Erythroblast (primary cell): Measurements from ENCODE around the gene TMEM273.

Experiments
- GATA1 ChIP-seq: IDR thresholded peaks from 2 replicates; pipeline ENCODE4 v1.6.1; 2011; ENCODE audit warnings: low read depth, mild to moderate bottlenecking, control low read depth, low read length, moderate library complexity
- POLR2A ChIP-seq: IDR thresholded peaks from 2 replicates; pipeline ENCODE4 v1.6.1; 2011; ENCODE audit warnings: mild to moderate bottlenecking, low read length

GRCh38 chr10:49183596-49184542, 4.3 kb downstream of the TMEM273 start:
- no peak for TF ChIP-seq POLR2A
- TF ChIP-seq GATA1: no peak
